Pericardium fibroblast (primary cell): ENCODE measurements around the gene GOLGA7B. TPM values are rescaled to one million over a fixed set of nuclear protein-coding genes. Genes with fewer than 3 reads are reported as not detected.

ENCODE experiments used
- total RNA-seq: library from RNA; depleted of rRNA; stranded (reverse); fragments of >200 nt; gene quantifications from 2 replicates; pipeline ENCODE4 v1.2.3, GENCODE V29; 2015

Gene GOLGA7B
- total RNA-seq: not detected in 2 replicates

DNA sequence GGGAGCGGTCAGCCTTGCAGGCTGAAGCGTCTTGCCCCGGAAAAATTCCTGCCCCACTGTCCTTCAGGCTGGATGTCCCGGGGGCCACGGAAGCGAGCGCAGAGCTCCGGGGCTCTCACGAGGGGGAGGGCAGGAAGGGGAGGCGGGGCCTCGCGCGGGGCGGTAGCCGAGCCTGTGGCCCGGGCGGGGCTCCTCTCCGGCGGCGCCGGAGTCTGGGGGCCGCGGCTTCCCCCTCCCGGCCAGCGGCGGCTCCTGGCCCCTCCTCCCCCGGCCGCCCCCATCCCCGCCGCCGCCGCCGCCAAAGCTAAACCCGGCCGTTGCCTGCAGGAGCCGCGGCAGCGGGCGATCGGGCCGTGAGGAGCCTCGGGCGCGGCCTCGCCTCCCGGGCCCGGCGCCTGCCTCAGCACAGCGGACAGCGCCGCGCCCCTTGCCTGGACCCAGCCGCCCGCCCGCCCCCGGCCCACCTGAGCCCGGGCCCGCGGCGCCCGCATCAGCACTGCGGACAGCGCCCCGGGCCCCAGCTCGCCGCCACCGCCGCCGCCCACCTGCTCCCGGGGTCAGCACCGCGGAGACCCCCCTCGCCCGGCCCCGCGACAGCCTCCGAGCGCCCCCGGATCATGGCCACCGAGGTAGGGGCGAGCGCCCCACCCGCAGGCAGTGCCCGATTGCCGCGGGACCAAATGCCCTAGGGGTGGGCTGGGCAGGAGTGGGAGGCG is at the start of gene GOLGA7B:
Gene GOLGA7B (plus strand): TSS at position 157 of the 716 bp plus-strand sequence. CDS start 461 bp downstream, at position 618.

Other genes starting within 250 kb of the GOLGA7B start
- gene MORN4, start 216.3 kb upstream of the GOLGA7B start, total RNA-seq: 3.9 and 33.7 TPM in 2 replicates
- gene PI4K2A, start 209.2 kb upstream of the GOLGA7B start, total RNA-seq: 20.1 and 23.7 TPM in 2 replicates
- 15.9 and 29.3 TPM in 2 replicates for gene AVPI1, start 162.6 kb upstream of the GOLGA7B start, total RNA-seq
- gene MARVELD1, start 136.1 kb upstream of the GOLGA7B start, total RNA-seq: 60.7 and 71.5 TPM in 2 replicates
- gene ZFYVE27, start 112.7 kb upstream of the GOLGA7B start, total RNA-seq: 10.0 and 15.4 TPM in 2 replicates
- gene SFRP5, start 77.8 kb upstream of the GOLGA7B start, total RNA-seq: 0.09 and 0.58 TPM in 2 replicates
- 0.12 TPM in 1 of 2 replicates, not detected in the other for gene CRTAC1, start 180.8 kb downstream of the GOLGA7B start, total RNA-seq